Measurements from ENCODE around the gene FEZF2. TPM values are rescaled to one million over a fixed set of nuclear protein-coding genes. Genes with fewer than 3 reads are reported as not detected.

Gene FEZF2
- polyA plus RNA-seq, 2 of the 4 experiments (the other 2 are of a cell fraction), result not detected

DNA sequence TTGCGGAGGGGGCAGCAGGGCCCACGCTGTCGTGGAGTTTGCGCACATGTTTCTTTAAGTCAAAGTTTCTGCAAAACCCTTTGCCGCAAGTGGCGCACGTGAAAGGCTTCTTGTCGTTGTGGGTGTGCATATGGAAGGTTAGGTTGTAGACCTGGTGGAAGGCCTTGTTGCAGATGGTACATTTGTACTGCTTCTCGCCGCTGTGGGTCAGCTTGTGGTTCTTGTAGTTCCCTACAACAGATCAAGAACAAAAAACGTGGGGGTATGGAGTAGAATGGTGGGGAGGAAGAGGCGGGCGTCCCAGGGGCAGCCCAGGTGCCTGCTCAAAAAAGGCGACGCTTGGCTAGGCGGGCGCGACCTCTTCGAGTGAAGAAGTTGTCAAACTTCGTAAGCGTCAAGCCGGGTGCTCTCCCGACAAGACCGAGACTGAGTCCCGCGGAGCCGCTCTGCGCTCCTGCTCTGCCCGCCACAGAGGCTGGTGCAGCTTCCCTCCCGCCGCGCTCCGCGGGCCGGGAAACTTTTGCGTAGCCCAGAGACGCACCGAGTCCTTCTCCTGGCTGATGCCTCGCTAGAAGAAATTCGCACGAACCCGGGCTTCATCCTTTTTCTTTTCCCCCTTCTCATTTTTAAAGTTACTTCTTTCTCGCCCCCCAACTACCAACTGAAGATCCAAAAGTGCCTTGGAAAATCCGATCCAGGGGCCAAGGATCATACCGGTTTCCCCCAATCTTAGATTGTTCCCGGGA lies 3.1 kb downstream of the FEZF2 start (continued):
- TF ChIP-seq, protein P1, sequence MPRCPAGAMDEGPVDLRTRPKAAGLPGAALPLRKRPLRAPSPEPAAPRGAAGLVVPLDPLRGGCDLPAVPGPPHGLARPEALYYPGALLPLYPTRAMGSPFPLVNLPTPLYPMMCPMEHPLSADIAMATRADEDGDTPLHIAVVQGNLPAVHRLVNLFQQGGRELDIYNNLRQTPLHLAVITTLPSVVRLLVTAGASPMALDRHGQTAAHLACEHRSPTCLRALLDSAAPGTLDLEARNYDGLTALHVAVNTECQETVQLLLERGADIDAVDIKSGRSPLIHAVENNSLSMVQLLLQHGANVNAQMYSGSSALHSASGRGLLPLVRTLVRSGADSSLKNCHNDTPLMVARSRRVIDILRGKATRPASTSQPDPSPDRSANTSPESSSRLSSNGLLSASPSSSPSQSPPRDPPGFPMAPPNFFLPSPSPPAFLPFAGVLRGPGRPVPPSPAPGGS (IDR thresholded peaks at IDR 0.05), result no peak
- TF ChIP-seq BHLHE40 (IDR thresholded peaks at IDR 0.05; ENCODE audit: low read depth, low read length) (no peak), EP300 (IDR thresholded peaks at IDR 0.05) (no peak), KDM1A (IDR thresholded peaks at IDR 0.05; ENCODE audit: low read depth) (no peak), TP53 (CRISPR knock-in tag; IDR thresholded peaks at IDR 0.05) (no peak), RCOR1 (IDR thresholded peaks at IDR 0.05; ENCODE audit: low read depth, low read length) (no peak)

DNA sequence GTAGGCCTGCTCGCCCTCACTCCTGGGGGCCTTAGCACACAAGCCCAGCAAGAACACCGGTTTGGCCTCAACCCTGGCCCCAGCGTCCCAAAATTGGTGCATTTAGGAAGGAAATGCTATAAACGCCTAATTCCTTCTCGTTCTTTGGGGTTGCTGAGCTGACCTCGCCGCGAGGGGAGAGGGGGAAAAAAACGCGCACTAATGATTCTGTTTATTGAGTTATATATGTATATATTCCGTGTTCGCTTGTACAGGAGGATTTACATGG lies 3.9 kb downstream of the FEZF2 start:
- CTCF ChIA-PET, result no interaction called here
- H3K9me3 ChIP-seq, result no peaks in the 10 kb centered on the region
- H3K4me1 ChIP-seq, result 0 out of 3 replicates have a peak, but pooled peaks cover 3% of the 10 kb centered on the region
- TF ChIP-seq ZSCAN20 (CRISPR knock-in tag; IDR thresholded peaks at IDR 0.05), result no peak
- TF ChIP-seq HOXA7 (CRISPR knock-in tag; IDR thresholded peaks at IDR 0.05), result no peak
- H3K27ac ChIP-seq, result no peak overlapping the region
- peak overlapping the region; percentile 66 for H3K4me2 ChIP-seq
- POLR2A ChIA-PET, result no interaction called here
- no peak for DNase-seq (ENCODE audit: low read depth in 1 of 2, low spot score in 1 of 2)
- 63% methylated on average over 11 of the region's 12 CpGs for WGBS (ENCODE audit: missing lambda C conversion rate)
- no peak for ATAC-seq
- no peak overlapping the region for H3K4me3 ChIP-seq
- no peak for FAIRE-seq

DNA sequence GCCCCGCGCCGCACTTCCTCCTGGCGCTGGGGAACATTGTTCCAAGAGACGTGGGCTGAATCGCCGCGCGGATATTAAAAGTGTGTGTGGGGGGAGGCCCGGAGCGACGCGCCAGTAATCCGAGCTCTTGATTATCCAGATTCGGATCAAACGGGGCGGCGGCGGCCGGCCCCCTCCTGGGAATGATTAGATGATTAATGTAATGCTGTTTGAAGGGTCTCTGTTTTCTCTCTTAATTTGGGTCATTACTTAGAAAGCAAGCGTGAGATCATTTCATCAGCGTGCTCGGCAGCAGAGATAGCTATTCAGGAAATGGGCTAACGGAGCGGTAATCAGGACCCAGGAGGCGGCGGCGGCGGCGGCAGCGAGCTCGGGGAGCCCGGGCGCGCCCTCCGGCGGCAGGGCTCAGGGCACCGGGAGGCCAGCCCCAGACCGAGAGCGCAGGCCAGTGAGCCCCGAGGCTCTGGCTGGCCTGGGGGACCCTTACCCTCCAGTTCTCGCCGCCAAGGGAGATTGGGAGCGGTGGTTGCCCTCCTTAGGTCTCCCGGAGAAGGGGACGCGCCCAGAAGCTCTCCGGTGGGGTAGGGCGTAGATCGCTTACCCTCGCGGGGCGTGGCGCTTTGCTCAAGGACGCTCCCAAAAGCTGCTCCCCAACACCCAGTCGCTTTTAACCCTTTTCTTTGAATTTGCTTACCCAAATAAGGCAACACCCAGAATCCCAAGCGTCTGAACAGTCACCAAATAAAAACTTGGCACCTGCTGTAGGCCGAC lies 4.5 kb downstream of the FEZF2 start:
- no peak for FAIRE-seq
- Histone ChIP-seq H3K4me2 (peak overlapping the region; percentile 66), H3K27ac (no peak overlapping the region), H3K4me1 (0 out of 3 replicates have a peak, but pooled peaks cover 3% of the 10 kb centered on the region), H3K4me3 (no peak overlapping the region), H3K9me3 (no peaks in the 10 kb centered on the region)
- WGBS (ENCODE audit: missing lambda C conversion rate), result 27% methylated on average over 31 of the region's 58 CpGs
- no peak for DNase-seq (ENCODE audit: low read depth in 1 of 2, low spot score in 1 of 2)
- TF ChIP-seq RAD21 (conservative IDR thresholded peaks at IDR 0.05 in 1 of 2, IDR thresholded peaks at IDR 0.05 in 1 of 2), result no peak
- peak; percentile 84; a peak in 5 of 6 replicates for ATAC-seq
- POLR2A ChIA-PET, result no interaction called here
- CTCF ChIA-PET, result interaction anchor here (0.6 kb wide), 1 partner anchor 17 kb away, joined by 3 read pairs; no protein-coding TSS in a partner anchor

DNA sequence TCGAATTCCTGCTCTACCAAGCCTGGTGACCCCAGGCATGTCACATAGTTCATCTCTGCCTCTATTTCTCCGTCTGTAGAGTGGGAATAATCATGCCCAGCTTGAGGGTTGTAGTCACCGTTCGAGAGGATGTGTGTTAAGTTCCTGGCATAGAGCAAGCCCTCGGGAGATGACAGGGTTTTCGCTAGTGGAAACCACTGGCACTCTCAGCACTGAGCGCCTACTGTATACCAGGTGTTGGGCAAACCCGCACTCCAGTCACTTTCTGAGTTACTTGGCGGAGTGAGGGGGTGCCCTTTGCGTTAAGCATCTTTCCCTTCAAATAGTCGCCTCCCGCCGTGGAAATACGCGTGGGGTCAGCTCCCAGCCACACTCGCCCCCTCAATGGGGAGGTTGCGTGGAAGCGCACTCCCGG lies 5.1 kb downstream of the FEZF2 start:
- 42% methylated on average over 16 of the region's 19 CpGs for WGBS (ENCODE audit: missing lambda C conversion rate)
- no peak for FAIRE-seq

More for the DNA sequence above, 5.1 kb downstream of the FEZF2 start:
- ATAC-seq, result no peak
- Histone ChIP-seq H3K4me1 (0 out of 3 replicates have a peak, but pooled peaks cover 3% of the 10 kb centered on the region), H3K4me2 (peak overlapping the region; percentile 66; the same call in 1 of the 3 replicates), H3K27ac (no peak overlapping the region), H3K4me3 (no peak overlapping the region), H3K9me3 (no peaks in the 10 kb centered on the region)
- ChIA-PET POLR2A (no interaction called here), CTCF (interaction anchor here (0.6 kb wide), 1 partner anchor 17 kb away, joined by 3 read pairs; no protein-coding TSS in a partner anchor)
- DNase-seq (ENCODE audit: low read depth in 1 of 2, low spot score in 1 of 2), result no peak
- no peak for TF ChIP-seq RARB (CRISPR knock-in tag; IDR thresholded peaks at IDR 0.05)
- no peak for TF ChIP-seq MAFK (IDR thresholded peaks at IDR 0.05; ENCODE audit: partially characterized antibody)
- TF ChIP-seq EHMT2 (IDR thresholded peaks at IDR 0.05; ENCODE audit: low read depth), result no peak
- TF ChIP-seq ZC3H11A (IDR thresholded peaks at IDR 0.05), result no peak
- no peak for TF ChIP-seq ZSCAN20 (CRISPR knock-in tag; IDR thresholded peaks at IDR 0.05)
- TF ChIP-seq, protein P2, sequence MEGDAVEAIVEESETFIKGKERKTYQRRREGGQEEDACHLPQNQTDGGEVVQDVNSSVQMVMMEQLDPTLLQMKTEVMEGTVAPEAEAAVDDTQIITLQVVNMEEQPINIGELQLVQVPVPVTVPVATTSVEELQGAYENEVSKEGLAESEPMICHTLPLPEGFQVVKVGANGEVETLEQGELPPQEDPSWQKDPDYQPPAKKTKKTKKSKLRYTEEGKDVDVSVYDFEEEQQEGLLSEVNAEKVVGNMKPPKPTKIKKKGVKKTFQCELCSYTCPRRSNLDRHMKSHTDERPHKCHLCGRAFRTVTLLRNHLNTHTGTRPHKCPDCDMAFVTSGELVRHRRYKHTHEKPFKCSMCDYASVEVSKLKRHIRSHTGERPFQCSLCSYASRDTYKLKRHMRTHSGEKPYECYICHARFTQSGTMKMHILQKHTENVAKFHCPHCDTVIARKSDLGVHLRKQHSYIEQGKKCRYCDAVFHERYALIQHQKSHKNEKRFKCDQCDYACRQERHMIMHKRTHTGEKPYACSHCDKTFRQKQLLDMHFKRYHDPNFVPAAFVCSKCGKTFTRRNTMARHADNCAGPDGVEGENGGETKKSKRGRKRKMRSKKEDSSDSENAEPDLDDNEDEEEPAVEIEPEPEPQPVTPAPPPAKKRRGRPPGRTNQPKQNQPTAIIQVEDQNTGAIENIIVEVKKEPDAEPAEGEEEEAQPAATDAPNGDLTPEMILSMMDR (IDR thresholded peaks at IDR 0.05), result no peak
- TF ChIP-seq, protein P3, sequence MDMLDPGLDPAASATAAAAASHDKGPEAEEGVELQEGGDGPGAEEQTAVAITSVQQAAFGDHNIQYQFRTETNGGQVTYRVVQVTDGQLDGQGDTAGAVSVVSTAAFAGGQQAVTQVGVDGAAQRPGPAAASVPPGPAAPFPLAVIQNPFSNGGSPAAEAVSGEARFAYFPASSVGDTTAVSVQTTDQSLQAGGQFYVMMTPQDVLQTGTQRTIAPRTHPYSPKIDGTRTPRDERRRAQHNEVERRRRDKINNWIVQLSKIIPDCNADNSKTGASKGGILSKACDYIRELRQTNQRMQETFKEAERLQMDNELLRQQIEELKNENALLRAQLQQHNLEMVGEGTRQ (IDR thresholded peaks at IDR 0.05), result no peak
- no peak for TF ChIP-seq RCOR1 (IDR thresholded peaks at IDR 0.05; ENCODE audit: low read depth, low read length)
- TF ChIP-seq MYC (IDR thresholded peaks at IDR 0.05; ENCODE audit: borderline replicate concordance, low read length), result no peak
- TF ChIP-seq PHF8 (IDR thresholded peaks at IDR 0.05; ENCODE audit: borderline replicate concordance, low read depth), result no peak
- TF ChIP-seq TFCP2L1 (CRISPR knock-in tag; IDR thresholded peaks at IDR 0.05), result no peak
- TF ChIP-seq ZFP36 (IDR thresholded peaks at IDR 0.05; ENCODE audit: borderline replicate concordance, partially characterized antibody), result no peak
- no peak for TF ChIP-seq HEYL (CRISPR knock-in tag; IDR thresholded peaks at IDR 0.05)
- TF ChIP-seq, protein P4, sequence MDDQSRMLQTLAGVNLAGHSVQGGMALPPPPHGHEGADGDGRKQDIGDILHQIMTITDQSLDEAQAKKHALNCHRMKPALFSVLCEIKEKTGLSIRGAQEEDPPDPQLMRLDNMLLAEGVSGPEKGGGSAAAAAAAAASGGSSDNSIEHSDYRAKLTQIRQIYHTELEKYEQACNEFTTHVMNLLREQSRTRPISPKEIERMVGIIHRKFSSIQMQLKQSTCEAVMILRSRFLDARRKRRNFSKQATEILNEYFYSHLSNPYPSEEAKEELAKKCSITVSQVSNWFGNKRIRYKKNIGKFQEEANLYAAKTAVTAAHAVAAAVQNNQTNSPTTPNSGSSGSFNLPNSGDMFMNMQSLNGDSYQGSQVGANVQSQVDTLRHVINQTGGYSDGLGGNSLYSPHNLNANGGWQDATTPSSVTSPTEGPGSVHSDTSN (IDR thresholded peaks at IDR 0.05), result no peak
- no peak for TF ChIP-seq POLR2A (IDR thresholded peaks at IDR 0.05; ENCODE audit: low read length)

Data from A549 (cell line).